Measurements from ENCODE around the gene FGF14. TPM values are rescaled to one million over a fixed set of nuclear protein-coding genes. Genes with fewer than 3 reads are reported as not detected.
A peak's percentile ranks its signal among the peaks of the same experiment; 100 is the strongest.
"Not testable (repeated sequence)": the region's sequence is repeated elsewhere in the genome, so short reads cannot be mapped to it uniquely, and the experiment has no call there.

FGF14 gene
- total and polyA plus RNA-seq, 8 donors, result 0.42 to 2.4 (median 1.1) TPM

GRCh38 chr13:102122147-102122546 is 279.7 kb downstream of the FGF14 start:
- H3K4me3 ChIP-seq, result no peak overlapping the region
- no peaks in the 10 kb centered on the region for H3K9me3 ChIP-seq
- DNase-seq (no peak), ATAC-seq (no peak), FAIRE-seq (no peak)
- no peaks in the 10 kb centered on the region for H3K27me3 ChIP-seq
- WGBS, 2 donors, result 68 to 78% methylated on average over 4 of the region's 4 CpGs
- H3K27ac ChIP-seq, result no peak overlapping the region
- H3K36me3 ChIP-seq, result no peaks in the 10 kb centered on the region
- H3K4me1 ChIP-seq, result no peaks in the 10 kb centered on the region
- intact Hi-C loops (cut with DNase I), result no loop called here
- no peak for TF ChIP-seq CTCF (IDR thresholded peaks at IDR 0.05)

DNA sequence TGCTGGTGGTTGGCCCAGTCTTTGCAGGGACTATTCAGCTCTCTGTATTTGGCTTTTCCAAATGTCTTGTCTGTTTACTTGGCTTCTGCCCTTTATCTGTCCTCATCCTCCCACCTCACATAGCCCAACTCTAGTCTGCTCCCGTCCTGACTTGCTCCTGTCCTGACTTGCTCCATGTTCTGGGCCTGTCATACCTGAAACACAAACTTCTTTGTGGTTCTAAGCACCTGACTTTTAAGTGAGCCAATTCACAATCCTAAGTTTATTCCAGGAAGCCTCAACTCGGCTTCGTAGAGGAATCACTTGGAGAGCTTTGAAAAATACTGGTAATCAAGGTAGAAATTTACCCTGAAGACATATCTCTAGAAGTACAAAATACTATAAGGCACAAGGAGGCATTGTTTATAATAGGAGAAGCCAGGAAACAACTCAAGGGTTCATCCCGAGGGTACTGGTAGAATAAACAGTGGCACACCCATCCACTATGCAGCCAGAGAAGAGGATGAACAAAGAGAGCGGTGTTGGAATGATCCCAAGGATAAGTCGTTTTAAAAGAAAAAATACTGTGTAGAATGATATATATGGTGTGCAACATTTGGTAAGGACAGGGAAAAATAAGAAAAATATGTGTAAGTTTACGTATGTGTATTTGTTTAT is 284.5 kb downstream of the FGF14 start:
- Histone ChIP-seq H3K36me3 (no peaks in the 10 kb centered on the region), H3K27me3 (no peaks in the 10 kb centered on the region), H3K4me1 (no peaks in the 10 kb centered on the region), H3K27ac (no peak overlapping the region), H3K4me3 (no peak overlapping the region), H3K9me3 (no peaks in the 10 kb centered on the region)
- intact Hi-C loops (cut with DNase I), result no loop called here
- ATAC-seq, result no peak
- DNase-seq, result no peak
- FAIRE-seq, result no peak
- TF ChIP-seq CTCF (IDR thresholded peaks at IDR 0.05), result no peak
- WGBS, 2 donors, result 45 to 56% methylated on average over 7 of the region's 7 CpGs

DNA sequence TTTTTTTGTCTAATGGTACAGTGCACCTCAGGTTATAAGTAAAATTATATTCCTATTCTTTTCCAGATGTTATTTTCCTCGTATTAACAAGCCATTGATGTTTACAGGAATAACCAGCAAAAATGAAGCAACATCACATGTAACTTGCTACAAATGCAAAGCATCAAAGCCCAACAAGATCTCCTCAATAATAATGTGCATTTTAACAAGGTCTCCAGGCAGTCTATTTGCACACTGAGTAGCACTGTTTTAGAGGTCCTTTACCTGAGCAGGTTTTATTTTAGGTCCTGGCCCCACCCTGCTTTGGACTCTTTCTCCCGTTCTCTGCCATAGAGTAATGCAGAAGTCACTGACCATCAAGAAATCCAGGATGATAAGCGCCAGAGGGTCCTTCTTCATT is 298.4 kb downstream of the FGF14 start:
- TF ChIP-seq CTCF (IDR thresholded peaks at IDR 0.05), result no peak
- no peak for FAIRE-seq
- ATAC-seq, result no peak
- no peak for DNase-seq
- WGBS, 2 donors, result 46 to 57% methylated on average over 3 of the region's 3 CpGs
- H3K27ac ChIP-seq, result no peak overlapping the region
- H3K36me3 ChIP-seq, result no peaks in the 10 kb centered on the region
- H3K9me3 ChIP-seq, result no peaks in the 10 kb centered on the region
- H3K27me3 ChIP-seq, result peaks cover 0 to 4% (median 0%) of the 10 kb centered on the region in 4 donors
- no peaks in the 10 kb centered on the region for H3K4me1 ChIP-seq
- H3K4me3 ChIP-seq, result no peak overlapping the region
- intact Hi-C loops (cut with DNase I), result no loop called here

GRCh38 chr13:102100234-102100633 is 301.6 kb downstream of the FGF14 start:
- Histone ChIP-seq H3K27me3 (no peaks in the 10 kb centered on the region), H3K9me3 (no peaks in the 10 kb centered on the region), H3K4me1 (no peaks in the 10 kb centered on the region), H3K27ac (no peak overlapping the region), H3K4me3 (no peak overlapping the region), H3K36me3 (no peaks in the 10 kb centered on the region)
- ATAC-seq (no peak), FAIRE-seq (no peak), DNase-seq (no peak)
- no peak for TF ChIP-seq CTCF (IDR thresholded peaks at IDR 0.05)
- intact Hi-C loops (cut with DNase I), result no loop called here
- 63 to 77% methylated on average over 3 of the region's 3 CpGs for WGBS, 2 donors

DNA sequence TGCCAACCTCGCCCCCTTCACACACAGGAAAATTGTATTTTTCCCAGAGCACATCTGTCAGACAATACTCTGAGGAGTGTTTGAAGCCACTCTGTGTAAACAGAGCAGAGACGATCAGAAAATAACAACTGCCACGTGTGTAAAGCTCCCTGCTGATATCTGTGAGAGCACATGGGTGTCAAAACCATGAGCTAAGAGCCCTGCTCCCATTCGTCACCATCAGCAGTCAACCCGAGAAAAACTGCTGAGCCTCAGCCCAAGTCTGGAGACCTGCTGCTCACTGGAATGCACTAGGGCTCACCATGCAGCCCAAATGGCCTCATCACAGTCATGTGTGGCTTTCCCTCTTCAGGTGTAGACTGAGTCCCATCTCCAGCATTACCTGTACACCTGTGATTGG is 304.1 kb downstream of the FGF14 start:
- peak in 2 of 4 donors; percentile 37 to 46 for ATAC-seq

DNA sequence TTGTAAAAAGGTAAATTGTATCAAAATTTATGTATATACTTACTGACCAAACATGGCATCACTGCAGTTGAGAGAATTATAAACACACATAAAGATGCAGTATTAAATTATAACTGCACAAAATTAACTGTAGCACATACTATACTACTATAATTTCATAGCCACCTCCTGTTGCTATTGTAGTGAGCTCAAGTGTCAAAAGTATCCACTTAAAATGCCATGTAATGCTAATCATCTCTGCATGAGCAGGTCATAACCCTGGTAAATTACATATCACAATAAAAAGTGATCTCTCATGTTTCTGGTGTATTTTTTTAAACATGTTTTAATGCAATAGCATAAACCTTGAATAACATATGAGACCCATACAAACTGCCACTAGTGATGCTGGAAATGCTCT is 308.6 kb downstream of the FGF14 start:
- H3K9me3 ChIP-seq; intact Hi-C loops (cut with DNase I); H3K27ac ChIP-seq: not testable (repeated sequence)

More for the DNA sequence above, 304.1 kb downstream of the FGF14 start:
- no peaks in the 10 kb centered on the region for H3K9me3 ChIP-seq
- TF ChIP-seq CTCF (IDR thresholded peaks at IDR 0.05), result no peak
- H3K4me1 ChIP-seq, result no peaks in the 10 kb centered on the region
- no peak for DNase-seq
- no peaks in the 10 kb centered on the region for H3K36me3 ChIP-seq
- H3K4me3 ChIP-seq, result no peak overlapping the region
- no peak overlapping the region for H3K27ac ChIP-seq
- H3K27me3 ChIP-seq, result no peaks in the 10 kb centered on the region
- no peak for FAIRE-seq
- intact Hi-C loops (cut with DNase I), result no loop called here
- WGBS, 2 donors, result 17 to 24% methylated on average over 5 of the region's 5 CpGs

More for the DNA sequence above, 308.6 kb downstream of the FGF14 start:
- not testable (repeated sequence) for H3K4me3 ChIP-seq, H3K36me3 ChIP-seq, H3K4me1 ChIP-seq, DNase-seq, ATAC-seq, H3K27me3 ChIP-seq, FAIRE-seq
